Activated T-cell treated with anti-CD3 and anti-CD28 coated beads, Interleukin-2, amount 50 U/mL, for 24 hours (primary cell): ENCODE measurements around the gene MAP2K1.
A peak's percentile ranks its signal among the peaks of the same experiment; 100 is the strongest.
"Not testable (repeated sequence)": the region's sequence is repeated elsewhere in the genome, so short reads cannot be mapped to it uniquely, and the experiment has no call there.

Experiments
- DNase-seq: peaks from one replicate; pipeline ENCODE4 v3.0.0-alpha.2; 2020
- H3K27ac Mint-ChIP-seq: 2 replicates; pipeline ENCODE4 v1.8.0; 2020; ENCODE audit warnings: mild to moderate bottlenecking, mixed read lengths
- H3K27me3 Mint-ChIP-seq: 2 replicates; pipeline ENCODE4 v1.8.0; 2020; ENCODE audit warnings: mixed read lengths
- H3K36me3 Mint-ChIP-seq: 2 replicates; pipeline ENCODE4 v1.8.0; 2020; ENCODE audit warnings: low read depth, mixed read lengths
- H3K4me1 Mint-ChIP-seq: 2 replicates; pipeline ENCODE4 v1.8.0; 2020; ENCODE audit warnings: low read depth, mixed read lengths
- H3K4me3 Mint-ChIP-seq: 2 replicates; pipeline ENCODE4 v1.8.0; 2020; ENCODE audit warnings: mild to moderate bottlenecking, moderate library complexity, mixed read lengths
- H3K9me3 Mint-ChIP-seq: 2 replicates; pipeline ENCODE4 v1.8.0; 2020; ENCODE audit warnings: mixed read lengths

Gene MAP2K1

DNA sequence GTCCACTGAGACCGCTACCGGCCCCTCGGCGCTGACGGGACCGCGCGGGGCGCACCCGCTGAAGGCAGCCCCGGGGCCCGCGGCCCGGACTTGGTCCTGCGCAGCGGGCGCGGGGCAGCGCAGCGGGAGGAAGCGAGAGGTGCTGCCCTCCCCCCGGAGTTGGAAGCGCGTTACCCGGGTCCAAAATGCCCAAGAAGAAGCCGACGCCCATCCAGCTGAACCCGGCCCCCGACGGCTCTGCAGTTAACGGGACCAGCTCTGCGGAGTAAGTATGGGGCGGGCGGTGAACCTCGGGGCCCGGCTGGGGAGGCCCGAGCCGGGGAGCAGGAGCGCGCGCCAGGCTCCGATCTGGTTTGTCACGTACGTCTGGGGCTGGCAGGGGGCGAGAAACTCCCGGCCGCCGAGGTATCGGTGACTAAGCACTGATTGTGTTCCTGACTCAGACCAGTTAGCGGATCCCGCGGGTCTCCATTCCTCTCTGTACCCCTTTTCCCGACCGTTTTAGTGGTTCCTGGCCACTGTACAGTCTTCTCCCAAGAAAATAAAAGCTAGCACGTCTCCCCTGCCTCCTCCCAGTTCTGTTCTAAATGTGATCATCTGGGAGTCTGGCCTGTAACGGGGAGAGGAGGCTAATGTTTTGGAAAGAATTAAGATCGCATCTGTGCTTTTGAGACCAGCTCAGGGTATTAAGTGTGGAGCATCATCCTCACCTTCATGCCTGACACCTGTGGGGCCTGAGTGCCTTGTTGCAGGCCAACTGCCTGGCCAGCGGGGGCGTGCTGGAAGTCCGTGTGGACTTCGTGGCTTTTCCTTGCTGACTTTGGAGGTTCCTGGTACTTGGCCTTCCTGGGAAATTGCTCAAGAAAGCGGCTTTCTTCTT lies 691 bp downstream of the MAP2K1 start:
- DNase-seq = peak; percentile 86
- peaks cover 53% of the 10 kb centered on the region for H3K4me1 Mint-ChIP-seq
- H3K36me3 Mint-ChIP-seq = peaks cover 53% of the 10 kb centered on the region
- peak overlapping the region; percentile 95 for H3K27ac Mint-ChIP-seq
- no peaks in the 10 kb centered on the region for H3K9me3 Mint-ChIP-seq
- no peaks in the 10 kb centered on the region for H3K27me3 Mint-ChIP-seq
- peak overlapping the region; percentile 96 for H3K4me3 Mint-ChIP-seq

DNA sequence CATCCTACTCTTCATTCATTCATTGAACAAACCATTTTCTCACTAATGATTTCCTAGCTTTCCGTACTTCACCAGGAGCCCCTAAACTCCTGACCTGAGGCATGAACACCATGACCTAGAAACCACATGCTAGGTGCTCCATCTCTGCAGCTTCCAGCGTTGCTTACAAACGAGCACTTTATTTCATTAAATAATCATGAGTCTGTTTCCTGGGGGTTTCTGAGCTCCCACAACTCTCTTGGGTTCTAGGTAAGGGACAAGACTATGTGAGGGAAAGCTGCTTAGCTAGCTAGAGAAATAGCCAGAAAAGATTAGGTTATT lies 1.3 kb downstream of the MAP2K1 start:
- Mint-ChIP-seq H3K9me3 (no peaks in the 10 kb centered on the region), H3K4me3 (peak overlapping the region; percentile 96), H3K36me3 (peaks cover 57% of the 10 kb centered on the region), H3K27ac (peak overlapping the region; percentile 95), H3K4me1 (peaks cover 56% of the 10 kb centered on the region), H3K27me3 (no peaks in the 10 kb centered on the region)
- DNase-seq = no peak

DNA sequence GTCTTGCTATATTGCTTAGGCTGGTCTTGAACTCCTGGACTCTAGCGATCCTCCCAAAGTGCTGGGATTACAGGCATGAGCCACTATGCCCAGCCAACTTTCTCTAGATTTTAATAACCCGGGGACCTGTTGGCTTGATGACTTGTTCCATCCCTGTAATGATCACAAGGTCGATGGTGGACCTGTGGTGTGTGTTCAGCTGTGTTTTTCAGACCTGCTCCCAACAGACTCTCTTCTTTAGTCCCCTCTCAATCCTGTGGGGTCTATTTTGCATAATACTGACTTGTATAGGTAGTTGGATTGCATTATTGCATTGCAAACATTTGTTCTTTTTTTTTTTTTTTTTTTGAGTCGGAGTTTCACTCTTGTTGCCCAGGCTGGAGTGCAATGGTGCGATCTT lies 1.9 kb downstream of the MAP2K1 start:
- peaks cover 61% of the 10 kb centered on the region for H3K36me3 Mint-ChIP-seq
- peak overlapping the region; percentile 96 for H3K4me3 Mint-ChIP-seq
- H3K9me3 Mint-ChIP-seq = no peaks in the 10 kb centered on the region
- peak overlapping the region; percentile 71 for H3K27ac Mint-ChIP-seq
- DNase-seq = no peak
- peaks cover 59% of the 10 kb centered on the region for H3K4me1 Mint-ChIP-seq
- no peaks in the 10 kb centered on the region for H3K27me3 Mint-ChIP-seq

DNA sequence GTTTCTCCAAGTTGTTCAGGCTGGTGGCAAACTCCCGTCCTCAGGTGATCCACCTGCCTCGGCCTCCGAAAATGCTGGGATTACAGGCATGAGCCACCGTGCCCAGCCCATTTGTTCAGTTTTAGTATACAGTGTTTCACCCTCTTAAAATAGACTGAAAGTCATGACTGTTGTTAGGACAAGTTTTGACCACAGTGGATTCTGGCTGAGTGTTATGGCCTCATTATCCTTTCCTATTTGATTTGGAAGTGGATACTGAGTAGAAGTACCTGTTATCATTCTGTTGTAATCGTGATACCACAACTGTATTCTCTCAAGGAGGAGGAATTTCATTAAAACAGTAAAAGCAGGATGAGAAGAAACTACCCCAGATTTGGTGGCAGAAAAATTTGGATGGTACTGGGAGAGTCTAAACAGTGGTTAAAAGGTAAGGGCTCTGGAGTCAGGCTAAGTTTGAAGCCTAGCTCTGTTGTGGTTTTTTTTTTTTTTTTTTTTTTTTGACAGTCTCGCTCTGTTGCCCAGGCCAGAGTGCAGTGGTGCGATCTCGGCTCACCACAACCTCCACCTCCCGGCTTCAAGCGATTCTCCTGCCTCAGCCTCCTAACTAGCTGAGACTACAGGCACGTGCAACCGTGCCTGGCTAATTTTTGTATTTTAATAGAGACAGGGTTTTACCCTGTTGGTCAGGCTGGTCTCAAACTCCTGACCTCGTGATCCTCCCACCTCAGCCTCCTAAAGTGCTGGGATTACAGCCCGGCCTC lies 2.6 kb downstream of the MAP2K1 start:
- peak overlapping the region; percentile 84 for H3K27ac Mint-ChIP-seq
- H3K4me1 Mint-ChIP-seq = peaks cover 65% of the 10 kb centered on the region
- H3K4me3 Mint-ChIP-seq = peak overlapping the region; percentile 96
- H3K27me3 Mint-ChIP-seq = no peaks in the 10 kb centered on the region
- no peak for DNase-seq
- no peaks in the 10 kb centered on the region for H3K9me3 Mint-ChIP-seq
- H3K36me3 Mint-ChIP-seq = peaks cover 68% of the 10 kb centered on the region

DNA sequence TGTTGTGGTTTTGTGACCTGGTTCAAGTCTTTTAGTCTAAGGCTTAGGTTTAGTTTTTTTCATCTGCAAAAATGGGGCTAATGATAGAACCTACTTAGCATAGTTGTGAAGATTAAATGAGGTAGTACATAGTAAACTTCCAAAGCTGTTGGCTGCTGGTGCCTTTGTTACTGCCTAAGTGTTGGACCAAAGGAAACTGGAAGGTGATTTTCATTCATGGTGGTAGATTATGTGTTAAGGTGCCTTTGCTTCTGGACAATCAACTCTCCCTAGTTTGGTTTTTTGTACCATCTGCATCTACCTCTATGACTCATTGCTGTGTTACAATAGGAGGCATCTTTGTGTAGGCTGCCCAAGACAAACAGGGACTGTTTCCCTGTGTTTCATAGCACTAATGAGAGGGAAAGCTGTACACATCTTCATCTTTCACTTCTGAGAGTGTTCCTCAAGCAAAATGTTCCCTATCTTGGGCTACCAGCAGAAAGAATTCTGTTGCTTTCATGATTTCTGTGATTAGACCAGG lies 3.2 kb downstream of the MAP2K1 start:
- H3K27ac Mint-ChIP-seq = peak overlapping the region; percentile 84
- no peaks in the 10 kb centered on the region for H3K27me3 Mint-ChIP-seq
- peak overlapping the region; percentile 96 for H3K4me3 Mint-ChIP-seq
- no peaks in the 10 kb centered on the region for H3K9me3 Mint-ChIP-seq
- H3K4me1 Mint-ChIP-seq = peaks cover 70% of the 10 kb centered on the region
- no peak for DNase-seq
- H3K36me3 Mint-ChIP-seq = peaks cover 75% of the 10 kb centered on the region

DNA sequence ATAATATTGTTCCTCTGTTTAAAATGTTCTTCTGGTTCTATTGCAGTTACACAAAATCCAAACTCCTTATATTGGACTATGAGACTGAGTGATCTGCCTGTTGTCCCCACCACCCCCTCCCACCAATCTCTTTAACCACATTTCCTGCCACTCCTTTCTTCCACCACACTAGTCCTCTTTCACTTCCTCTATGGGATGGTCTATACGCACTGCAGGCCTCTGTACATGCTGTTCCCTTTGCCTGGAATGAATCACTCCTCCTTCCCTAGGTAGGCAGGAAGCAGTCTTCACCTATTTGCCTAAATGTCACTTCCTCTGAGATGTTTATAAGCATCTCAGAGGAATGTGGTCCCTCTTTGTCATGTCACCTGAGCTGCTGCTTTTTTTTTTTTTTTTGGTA lies 4.0 kb downstream of the MAP2K1 start:
- H3K27me3 Mint-ChIP-seq = no peaks in the 10 kb centered on the region
- H3K36me3 Mint-ChIP-seq = peaks cover 80% of the 10 kb centered on the region
- H3K9me3 Mint-ChIP-seq = no peaks in the 10 kb centered on the region
- H3K4me1 Mint-ChIP-seq = peaks cover 72% of the 10 kb centered on the region
- no peak for DNase-seq
- peak overlapping the region; percentile 96 for H3K4me3 Mint-ChIP-seq
- peak overlapping the region; percentile 84 for H3K27ac Mint-ChIP-seq

DNA sequence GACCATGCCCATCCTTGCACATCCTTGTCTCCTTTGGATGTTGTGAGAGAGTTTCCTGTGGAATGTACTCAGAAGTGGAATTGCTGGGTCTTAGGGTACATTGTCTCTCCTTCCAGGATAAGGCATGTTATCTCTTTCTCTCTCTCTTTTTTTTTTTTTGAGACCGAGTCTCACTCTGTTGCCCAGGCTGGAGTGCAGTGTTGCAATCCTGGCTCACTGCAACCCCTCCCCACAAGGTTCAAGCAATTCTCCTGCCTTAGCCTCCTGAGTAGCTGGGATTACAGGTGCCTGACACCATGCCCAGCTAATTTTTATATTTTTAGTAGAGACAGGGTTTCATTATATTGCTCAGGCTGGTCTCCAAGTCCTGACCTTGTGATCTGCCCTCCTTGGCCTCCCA lies 6.3 kb downstream of the MAP2K1 start:
- H3K4me3 Mint-ChIP-seq, H3K9me3 Mint-ChIP-seq, H3K27me3 Mint-ChIP-seq, DNase-seq: not testable (repeated sequence)
- H3K4me1 Mint-ChIP-seq = peaks cover 78% of the 10 kb centered on the region
- peak overlapping the region; percentile 59 for H3K27ac Mint-ChIP-seq
- peaks cover 81% of the 10 kb centered on the region for H3K36me3 Mint-ChIP-seq

DNA sequence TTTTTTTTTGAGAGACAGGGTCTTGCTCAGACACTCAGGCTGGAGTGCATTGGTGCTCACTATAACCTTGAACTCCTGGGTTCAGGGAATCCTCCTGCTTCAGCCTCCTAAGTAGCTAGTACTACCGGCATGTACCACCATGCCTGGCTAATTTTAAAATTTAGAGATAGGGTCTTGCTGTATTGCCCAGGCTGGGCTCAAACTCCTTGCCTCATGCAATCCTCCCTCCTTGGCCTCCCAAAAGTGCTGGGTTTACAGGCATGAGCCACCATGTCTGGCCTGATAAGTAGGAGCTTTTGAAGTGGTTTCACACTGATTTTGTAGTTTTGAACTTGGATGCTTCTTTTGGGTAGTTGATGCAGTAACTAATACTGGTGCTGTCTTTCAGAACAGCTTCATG lies 7.8 kb downstream of the MAP2K1 start:
- Mint-ChIP-seq H3K27ac (peak overlapping the region; percentile 79), H3K36me3 (peaks cover 82% of the 10 kb centered on the region), H3K4me1 (peaks cover 76% of the 10 kb centered on the region), H3K27me3 (no peaks in the 10 kb centered on the region), H3K9me3 (no peaks in the 10 kb centered on the region), H3K4me3 (no peak overlapping the region)
- DNase-seq = no peak

DNA sequence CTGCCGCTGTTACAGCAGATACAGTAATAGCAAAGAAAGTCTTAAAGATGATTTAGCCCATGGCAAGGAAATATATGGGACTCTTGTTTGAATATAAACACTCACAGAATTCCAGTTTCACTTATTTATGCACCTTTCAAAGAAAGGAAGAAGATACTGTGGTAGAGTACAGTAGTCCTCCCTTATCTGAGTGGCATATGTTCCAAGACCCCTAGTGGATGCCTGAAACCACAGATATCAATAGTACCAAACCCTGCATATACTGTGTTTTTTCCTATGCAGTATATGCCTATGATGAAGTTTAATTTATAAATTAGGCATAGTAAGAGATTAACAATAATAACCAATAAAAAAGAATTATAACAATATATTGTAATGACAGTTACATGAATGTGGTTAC lies 8.2 kb downstream of the MAP2K1 start:
- Mint-ChIP-seq H3K9me3 (no peaks in the 10 kb centered on the region), H3K36me3 (peaks cover 81% of the 10 kb centered on the region), H3K4me3 (no peak overlapping the region), H3K4me1 (peaks cover 74% of the 10 kb centered on the region), H3K27me3 (no peaks in the 10 kb centered on the region), H3K27ac (peak overlapping the region; percentile 79)
- DNase-seq = no peak

DNA sequence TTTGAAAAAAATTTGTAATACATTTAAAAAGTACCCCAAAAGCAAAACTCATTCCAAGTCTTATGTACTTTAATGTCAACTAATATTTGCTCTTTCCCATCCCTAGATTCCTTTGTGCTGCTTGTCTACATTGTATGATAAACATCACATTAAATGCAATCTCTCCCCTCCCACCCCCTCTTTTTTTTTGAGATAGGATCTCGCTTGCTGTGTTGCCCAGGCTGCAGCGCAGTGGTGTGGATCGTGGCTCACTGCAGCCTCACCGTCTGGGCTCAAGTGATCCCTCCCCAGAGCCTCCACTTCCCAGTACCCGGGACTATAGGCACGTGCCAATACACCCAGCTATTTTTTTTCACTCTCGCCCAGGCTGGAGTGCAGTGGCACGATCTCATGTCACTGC lies 12.6 kb downstream of the MAP2K1 start:
- Mint-ChIP-seq H3K36me3 (peaks cover 57% of the 10 kb centered on the region), H3K27ac (peak overlapping the region; percentile 33), H3K4me1 (peaks cover 77% of the 10 kb centered on the region), H3K4me3 (no peak overlapping the region), H3K27me3 (no peaks in the 10 kb centered on the region), H3K9me3 (no peaks in the 10 kb centered on the region)
- no peak for DNase-seq

DNA sequence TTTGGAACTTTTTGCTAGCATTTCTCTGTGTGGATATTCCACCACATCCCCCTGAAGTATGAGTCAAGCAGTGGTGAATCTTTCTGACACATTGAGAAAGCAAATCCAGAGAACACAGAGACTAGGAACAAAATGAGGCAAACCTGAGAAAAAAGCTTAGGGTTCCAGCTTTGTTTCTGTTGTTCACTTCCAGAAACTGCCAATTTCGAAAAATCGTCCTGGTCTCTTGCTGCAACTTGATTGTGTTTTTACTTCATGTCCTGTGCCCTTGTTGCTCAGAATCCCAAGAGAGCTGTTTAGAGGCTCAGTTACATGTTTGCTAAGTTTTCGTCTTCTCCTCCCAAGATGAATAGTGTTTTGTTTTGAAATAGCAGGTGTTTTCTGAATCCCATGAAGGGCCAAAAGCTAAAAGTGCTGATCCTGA lies 13.7 kb downstream of the MAP2K1 start:
- Mint-ChIP-seq H3K4me3 (no peak overlapping the region), H3K27me3 (no peaks in the 10 kb centered on the region), H3K36me3 (peaks cover 50% of the 10 kb centered on the region), H3K27ac (peak overlapping the region; percentile 26), H3K4me1 (peaks cover 76% of the 10 kb centered on the region), H3K9me3 (no peaks in the 10 kb centered on the region)
- no peak for DNase-seq

DNA sequence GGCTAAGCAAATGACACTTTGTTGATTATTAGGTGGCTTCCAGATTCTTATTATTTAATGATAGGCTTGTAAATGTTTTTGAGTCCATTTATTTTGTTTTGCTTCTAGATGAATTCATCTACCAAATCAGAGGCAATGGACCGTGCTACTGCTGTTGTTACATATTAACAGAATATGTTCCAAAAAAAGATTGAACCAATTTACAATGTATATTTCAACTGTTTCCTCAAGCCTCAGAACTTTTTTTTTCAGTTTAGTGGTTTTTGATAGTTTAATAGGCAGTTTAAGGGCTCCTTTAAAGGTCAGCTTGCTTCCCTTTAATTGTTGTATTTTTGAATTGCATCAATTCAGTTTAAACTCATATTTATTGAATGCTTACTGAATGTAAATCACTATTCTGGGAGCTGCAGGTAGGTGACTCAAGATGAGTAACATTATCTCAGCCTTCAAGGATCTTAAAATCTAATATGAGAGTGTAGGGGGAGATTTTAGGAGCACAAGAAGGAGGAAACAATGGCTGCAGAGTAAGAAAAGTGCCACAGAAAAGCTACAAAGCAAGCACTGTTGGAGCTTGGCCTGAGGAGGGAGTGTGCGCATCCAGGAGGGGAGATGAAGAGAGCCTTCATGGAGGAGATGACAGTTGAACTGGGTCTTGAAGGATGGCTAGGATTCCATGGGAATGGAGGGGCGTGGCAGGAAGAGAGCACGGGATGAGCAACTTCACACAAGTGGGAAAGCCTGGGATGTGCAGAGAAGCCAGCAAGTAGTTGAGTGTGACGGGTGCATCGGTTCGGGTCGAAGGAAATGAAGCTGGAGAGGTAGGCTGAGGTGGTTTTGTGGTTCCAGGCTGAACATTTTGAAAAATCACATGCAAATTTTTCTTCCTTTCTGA lies 14.7 kb downstream of the MAP2K1 start:
- H3K27me3 Mint-ChIP-seq = no peaks in the 10 kb centered on the region
- peak overlapping the region; percentile 63 for H3K4me3 Mint-ChIP-seq
- peak; percentile 43 for DNase-seq
- peak overlapping the region; percentile 89 for H3K27ac Mint-ChIP-seq
- H3K36me3 Mint-ChIP-seq = peaks cover 40% of the 10 kb centered on the region
- H3K4me1 Mint-ChIP-seq = peaks cover 76% of the 10 kb centered on the region
- H3K9me3 Mint-ChIP-seq = no peaks in the 10 kb centered on the region

DNA sequence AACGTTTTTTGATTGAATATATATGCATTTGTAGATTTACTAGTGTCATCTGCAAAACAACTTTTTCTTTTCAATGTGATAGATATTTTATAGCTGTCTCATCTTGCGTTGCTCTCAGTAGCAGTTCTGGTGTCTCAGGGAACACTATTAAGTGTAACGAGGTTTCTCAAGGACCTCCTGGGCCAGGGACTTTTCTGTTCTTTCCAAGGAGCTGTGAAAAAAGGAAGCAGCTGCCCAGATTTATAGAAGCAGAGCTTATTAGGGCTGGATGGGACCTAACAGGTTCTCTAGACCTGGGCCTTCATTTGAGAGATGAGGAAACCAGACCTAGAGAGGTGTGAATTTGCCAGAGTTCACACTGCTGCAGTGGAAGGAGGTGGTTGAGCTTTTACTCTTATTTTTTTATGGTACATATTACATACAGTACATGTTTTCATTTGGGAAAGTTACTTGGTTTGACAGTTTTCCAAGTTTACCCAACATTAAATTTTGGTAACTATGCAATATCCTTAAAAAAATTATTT lies 16.1 kb downstream of the MAP2K1 start:
- DNase-seq = no peak
- Mint-ChIP-seq H3K9me3 (no peaks in the 10 kb centered on the region), H3K27ac (peak overlapping the region; percentile 59), H3K4me1 (peaks cover 79% of the 10 kb centered on the region), H3K4me3 (peak overlapping the region; percentile 63), H3K27me3 (no peaks in the 10 kb centered on the region), H3K36me3 (peaks cover 32% of the 10 kb centered on the region)

DNA sequence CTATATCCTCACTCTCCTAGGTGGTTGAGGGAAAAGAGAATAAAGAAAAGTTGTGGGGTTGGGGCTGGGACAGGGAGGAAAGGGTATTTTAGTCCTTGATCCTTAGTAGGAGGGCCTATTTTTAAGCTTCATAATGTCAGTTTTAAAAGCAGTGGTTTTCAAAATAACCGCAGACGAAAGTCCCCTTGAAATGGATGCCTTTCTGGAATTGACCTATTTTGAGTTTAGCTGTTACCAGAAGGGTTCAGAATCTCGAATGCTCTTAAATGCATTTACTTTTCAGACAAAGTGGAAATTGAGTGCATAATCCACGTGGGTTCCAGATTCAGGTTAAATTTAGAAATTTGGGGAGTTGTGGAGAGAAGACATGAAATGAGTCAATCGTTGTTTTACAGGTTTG lies 16.6 kb downstream of the MAP2K1 start:
- Mint-ChIP-seq H3K4me3 (no peak overlapping the region), H3K27me3 (no peaks in the 10 kb centered on the region), H3K36me3 (peaks cover 28% of the 10 kb centered on the region), H3K4me1 (peaks cover 79% of the 10 kb centered on the region), H3K9me3 (no peaks in the 10 kb centered on the region), H3K27ac (no peak overlapping the region)
- DNase-seq = no peak
